Adipocyte (in vitro differentiated cells): ENCODE data around the gene C10orf90.
A peak's percentile ranks its signal among the peaks of the same experiment; 100 is the strongest.

ENCODE experiments used
- DNase-seq: peaks from one replicate; pipeline ENCODE4 v3.0.0-alpha.2; 2015; ENCODE audit warnings: low read depth
- H3K27me3 ChIP-seq: replicated peaks from 2 replicates; pipeline ENCODE4 v1.7.0; 2013; ENCODE audit warnings: mild to moderate bottlenecking, low read length, moderate library complexity; ENCODE audit not compliant: control insufficient read depth, insufficient read depth
- H3K36me3 ChIP-seq: 2 replicates; pipeline ENCODE4 v1.7.0; 2013; ENCODE audit warnings: low read length, mild to moderate bottlenecking, moderate library complexity; ENCODE audit not compliant: control insufficient read depth, insufficient read depth, severe bottlenecking
- H3K4me1 ChIP-seq: 2 replicates; pipeline ENCODE4 v1.7.0; 2013; ENCODE audit warnings: mild to moderate bottlenecking, low read length, moderate library complexity; ENCODE audit not compliant: control insufficient read depth, insufficient read depth
- H3K4me3 ChIP-seq: 2 replicates; pipeline ENCODE4 v1.7.0; 2013; ENCODE audit warnings: mild to moderate bottlenecking, low read length, moderate library complexity
- H3K9ac ChIP-seq: 2 replicates; pipeline ENCODE4 v1.7.0; 2013; ENCODE audit warnings: mild to moderate bottlenecking, low read length, moderate library complexity
- H3K9me3 ChIP-seq: 2 replicates; pipeline ENCODE4 v1.7.0; 2013; ENCODE audit warnings: mild to moderate bottlenecking, low read length, moderate library complexity; ENCODE audit not compliant: control insufficient read depth

The C10orf90 gene

GRCh38 chr10:126632705-126633104 is 37.8 kb downstream of the C10orf90 start:
- DNase-seq, result no peak
- Histone ChIP-seq H3K4me1 (no peaks in the 10 kb centered on the region), H3K36me3 (no peaks in the 10 kb centered on the region), H3K9ac (no peak overlapping the region), H3K27me3 (peaks cover 31% of the 10 kb centered on the region), H3K4me3 (no peak overlapping the region), H3K9me3 (no peaks in the 10 kb centered on the region)

GRCh38 chr10:126629925-126630624 is 40.4 kb downstream of the C10orf90 start:
- H3K4me1 ChIP-seq, result no peaks in the 10 kb centered on the region
- no peak overlapping the region for H3K9ac ChIP-seq
- DNase-seq, result no peak
- H3K27me3 ChIP-seq, result peaks cover 31% of the 10 kb centered on the region
- H3K9me3 ChIP-seq, result no peaks in the 10 kb centered on the region
- no peak overlapping the region for H3K4me3 ChIP-seq
- no peaks in the 10 kb centered on the region for H3K36me3 ChIP-seq

GRCh38 chr10:126628746-126629145 is 41.7 kb downstream of the C10orf90 start:
- Histone ChIP-seq H3K4me1 (no peaks in the 10 kb centered on the region), H3K9me3 (no peaks in the 10 kb centered on the region), H3K9ac (no peak overlapping the region)

GRCh38 chr10:126621846-126622245 is 48.6 kb downstream of the C10orf90 start:
- Histone ChIP-seq H3K27me3 (no peaks in the 10 kb centered on the region), H3K9me3 (no peaks in the 10 kb centered on the region), H3K4me3 (no peak overlapping the region), H3K9ac (no peak overlapping the region), H3K36me3 (no peaks in the 10 kb centered on the region), H3K4me1 (peaks cover 6% of the 10 kb centered on the region)
- DNase-seq, result no peak

More at GRCh38 chr10:126628746-126629145, 41.7 kb downstream of the C10orf90 start:
- Histone ChIP-seq H3K4me3 (no peak overlapping the region), H3K27me3 (peaks cover 31% of the 10 kb centered on the region), H3K36me3 (no peaks in the 10 kb centered on the region)
- DNase-seq, result no peak

- Histone ChIP-seq H3K36me3 (no peaks in the 10 kb centered on the region), H3K9ac (no peak overlapping the region), H3K9me3 (no peaks in the 10 kb centered on the region), H3K4me1 (peaks cover 6% of the 10 kb centered on the region), H3K27me3 (no peaks in the 10 kb centered on the region), H3K4me3 (no peak overlapping the region)
- peak; percentile 17 for DNase-seq
These were observed 52.0 kb downstream of the C10orf90 start for GRCh38 chr10:126618466-126618865.

GRCh38 chr10:126617733-126618132 is 52.8 kb downstream of the C10orf90 start:
- Histone ChIP-seq H3K4me3 (no peak overlapping the region), H3K9me3 (no peaks in the 10 kb centered on the region), H3K27me3 (no peaks in the 10 kb centered on the region), H3K36me3 (no peaks in the 10 kb centered on the region), H3K9ac (no peak overlapping the region), H3K4me1 (peaks cover 6% of the 10 kb centered on the region)
- no peak for DNase-seq

- Histone ChIP-seq H3K4me3 (no peak overlapping the region), H3K4me1 (peaks cover 6% of the 10 kb centered on the region), H3K27me3 (no peaks in the 10 kb centered on the region), H3K36me3 (no peaks in the 10 kb centered on the region), H3K9ac (no peak overlapping the region), H3K9me3 (no peaks in the 10 kb centered on the region)
- no peak for DNase-seq
These were observed 53.3 kb downstream of the C10orf90 start for GRCh38 chr10:126617208-126617607.

- Histone ChIP-seq H3K36me3 (no peaks in the 10 kb centered on the region), H3K27me3 (no peaks in the 10 kb centered on the region), H3K9me3 (no peaks in the 10 kb centered on the region), H3K4me1 (peaks cover 6% of the 10 kb centered on the region), H3K4me3 (no peak overlapping the region), H3K9ac (no peak overlapping the region)
- no peak for DNase-seq
These were observed 53.8 kb downstream of the C10orf90 start for GRCh38 chr10:126616737-126617136.

- Histone ChIP-seq H3K4me1 (no peaks in the 10 kb centered on the region), H3K4me3 (no peak overlapping the region), H3K9ac (no peak overlapping the region), H3K9me3 (no peaks in the 10 kb centered on the region), H3K27me3 (no peaks in the 10 kb centered on the region), H3K36me3 (no peaks in the 10 kb centered on the region)
- DNase-seq, result no peak
These were observed 59.2 kb downstream of the C10orf90 start for GRCh38 chr10:126611303-126611702.

- H3K36me3 ChIP-seq, result no peaks in the 10 kb centered on the region
- no peaks in the 10 kb centered on the region for H3K27me3 ChIP-seq
- no peaks in the 10 kb centered on the region for H3K4me1 ChIP-seq
- no peak overlapping the region for H3K9ac ChIP-seq
- no peak for DNase-seq
- H3K9me3 ChIP-seq, result no peaks in the 10 kb centered on the region
- no peak overlapping the region for H3K4me3 ChIP-seq
These were observed 60.9 kb downstream of the C10orf90 start for GRCh38 chr10:126609566-126609965.

- Histone ChIP-seq H3K9ac (no peak overlapping the region), H3K4me3 (no peak overlapping the region), H3K4me1 (peaks cover 6% of the 10 kb centered on the region), H3K36me3 (no peaks in the 10 kb centered on the region), H3K9me3 (no peaks in the 10 kb centered on the region), H3K27me3 (no peaks in the 10 kb centered on the region)
- DNase-seq, result no peak
These were observed 70.4 kb downstream of the C10orf90 start for GRCh38 chr10:126599949-126600682.
